GM12873 (cell line): ENCODE measurements around the gene MYO1D.

Experiments used
- CTCF ChIP-seq: IDR thresholded peaks from 2 replicates; pipeline ENCODE4 v1.5.1; 2012; ENCODE audit warnings: low read depth, mild to moderate bottlenecking, moderate library complexity, low read length, control low read depth; ENCODE audit not compliant: insufficient read depth; ENCODE audit errors: missing control alignments

The MYO1D gene

DNA sequence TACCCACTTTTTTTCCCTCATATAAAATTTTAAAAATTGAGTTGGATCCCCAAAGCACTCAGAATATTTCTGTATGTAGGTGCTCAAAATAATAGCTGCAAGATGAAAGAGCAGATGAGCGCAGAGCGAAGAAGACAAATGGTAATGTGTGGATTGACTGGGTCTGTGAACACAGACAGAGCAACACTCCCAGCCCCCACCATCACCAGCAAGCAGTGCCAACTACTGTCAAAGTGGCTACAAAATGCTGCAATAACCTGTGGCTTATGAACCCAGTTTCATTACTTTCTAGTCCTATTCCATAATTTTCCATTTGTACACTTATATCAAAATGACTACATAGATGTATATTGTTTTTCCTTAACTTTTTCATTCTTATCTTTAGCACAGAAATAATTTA lies 137.2 kb downstream of the MYO1D start:
- TF ChIP-seq CTCF = no peak

DNA sequence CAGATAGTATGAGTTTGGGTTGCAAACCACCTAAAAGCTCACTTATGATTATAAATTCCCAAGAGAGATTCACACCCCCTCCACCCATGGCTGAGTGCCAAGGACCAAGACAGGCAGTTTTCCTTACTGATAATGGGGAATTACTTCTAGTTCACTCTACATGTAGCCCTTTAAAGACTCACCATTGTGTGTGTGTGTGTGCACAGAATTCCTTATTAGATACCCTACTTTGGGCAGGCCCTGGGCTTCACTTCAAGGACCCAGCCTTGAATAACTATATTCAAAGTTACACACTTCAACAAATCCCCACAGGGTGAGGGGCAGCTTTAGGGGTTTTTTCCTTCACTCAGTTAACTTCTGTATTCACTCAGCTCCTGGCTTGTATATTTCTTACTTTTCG lies 143.5 kb downstream of the MYO1D start:
- TF ChIP-seq CTCF = no peak

DNA sequence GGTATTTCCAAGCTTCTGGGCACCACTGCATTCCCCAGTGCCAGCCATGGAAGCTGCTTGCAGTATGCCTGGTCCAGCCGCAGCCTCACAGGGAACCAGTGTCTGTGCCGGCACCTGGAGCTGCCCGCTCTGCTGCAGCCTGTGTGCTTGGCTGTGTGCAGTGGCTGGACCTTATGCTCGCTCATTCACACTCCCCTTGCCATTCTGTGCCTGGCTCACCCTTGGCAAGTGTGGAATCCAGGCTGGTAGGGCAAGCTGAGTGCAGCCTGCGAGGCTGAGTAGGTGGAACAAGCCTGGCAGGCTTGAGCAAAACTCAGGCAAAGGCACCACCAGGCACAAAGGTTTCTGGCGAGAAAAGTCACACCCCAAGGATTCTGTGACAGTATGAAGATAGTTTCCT lies 144.0 kb downstream of the MYO1D start:
- no peak for TF ChIP-seq CTCF

DNA sequence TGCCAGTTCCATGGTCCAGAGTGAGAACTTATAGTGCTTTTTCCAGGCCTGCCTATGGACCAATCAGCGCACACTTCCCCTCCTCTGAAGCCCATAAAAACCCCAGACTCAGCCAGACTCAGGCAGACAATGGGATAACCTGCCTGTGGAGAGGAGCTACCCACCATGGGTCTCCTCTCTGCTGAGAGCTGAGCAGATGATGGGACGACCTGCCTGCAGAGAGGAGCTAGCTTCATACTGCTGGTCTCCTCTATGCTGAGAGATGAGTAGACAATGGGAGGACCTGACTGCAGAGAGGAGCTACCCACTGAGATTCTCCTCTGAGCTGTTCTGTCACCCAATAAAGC lies 144.7 kb downstream of the MYO1D start:
- TF ChIP-seq CTCF = no peak

- no peak for TF ChIP-seq CTCF
These were observed 145.2 kb downstream of the MYO1D start for GRCh38 chr17:32731556-32732295.

- no peak for TF ChIP-seq CTCF
These were observed 149.2 kb downstream of the MYO1D start for GRCh38 chr17:32727681-32728080.

- no peak for TF ChIP-seq CTCF
These were observed 151.2 kb downstream of the MYO1D start for GRCh38 chr17:32725697-32726096.
